ENCODE data around the gene SH3RF3. TPM values are rescaled to one million over a fixed set of nuclear protein-coding genes. Genes with fewer than 3 reads are reported as not detected.

The SH3RF3 gene
- total and polyA plus RNA-seq, 10 of the 15 experiments (the other 5 are each of a cell fraction or from before 2014, with no cell fraction given) = 0.08 to 8.8 (median 2.3) TPM

GRCh38 chr2:109527846-109528705, 399.1 kb downstream of the SH3RF3 start (continued):
- no peak for TF ChIP-seq ZNF687 (IDR thresholded peaks at IDR 0.05)

- Histone ChIP-seq H3K4me3 (no peak overlapping the region), H3K27ac (ENCODE audit: control insufficient read depth, insufficient read depth) (no peak overlapping the region), H4K20me1 (ENCODE audit: control insufficient read depth, insufficient read depth) (no peaks in the 10 kb centered on the region), H3K36me3 (ENCODE audit: control insufficient read depth in 2 of 2, insufficient read depth in 2 of 2, low read length in 1 of 2) (no peaks in the 10 kb centered on the region), H3K27me3 (replicated peaks in 1 of 2; ENCODE audit: control insufficient read depth in 2 of 2, insufficient read depth in 2 of 2, low read length in 1 of 2) (no peaks in the 10 kb centered on the region), H3K79me2 (ENCODE audit: control insufficient read depth, insufficient read depth, low read length) (no peaks in the 10 kb centered on the region), H3K4me1 (ENCODE audit: control insufficient read depth, insufficient read depth, low read length) (no peaks in the 10 kb centered on the region), H2AFZ (ENCODE audit: control insufficient read depth, low read depth, low read length) (no peak overlapping the region), H3K9ac (ENCODE audit: control insufficient read depth, insufficient read depth, low read length) (no peak overlapping the region), H3K4me2 (ENCODE audit: control insufficient read depth, insufficient read depth) (no peak overlapping the region), H3K9me3 (replicated peaks; ENCODE audit: control insufficient read depth, insufficient read depth, low read length) (no peaks in the 10 kb centered on the region)
- DNase-seq (ENCODE audit: low read depth, low spot score) (no peak), ATAC-seq (no peak), FAIRE-seq (no peak)
- intact Hi-C loops (cut with micrococcal nuclease; ENCODE audit: unreplicated experiment) (no loop called here), in situ Hi-C loops (cut with MboI) (no loop called here)
- CTCF ChIA-PET = interaction anchor here (1.4 kb wide), 1 partner anchor 17 kb away, joined by 3 read pairs; no protein-coding TSS in a partner anchor
- 41% methylated on average over 20 of the region's 21 CpGs for WGBS (ENCODE audit: insufficient coverage, insufficient replicate concordance, low lambda C conversion rate, missing lambda C conversion rate)
- SMC1A ChIA-PET (ENCODE audit: uncharacterized antibody, unreplicated experiment) = interaction anchor here (0.9 kb wide), 1 partner anchor 11 kb away, joined by 3 read pairs; no protein-coding TSS in a partner anchor
- RAD21 ChIA-PET (ENCODE audit: unreplicated experiment) = no interaction called here
- POLR2A ChIA-PET = no interaction called here
- no TSS peak for BruUV-seq (replicated peaks)
- TF ChIP-seq E4F1 (IDR thresholded peaks at IDR 0.05; ENCODE audit: borderline replicate concordance, partially characterized antibody) (no peak), POLR2A (IDR thresholded peaks at IDR 0.05; ENCODE audit: low read depth, low read length) (no peak), IRF4 (IDR thresholded peaks at IDR 0.05; ENCODE audit: low read depth, low read length) (no peak), IRF3 (IDR thresholded peaks at IDR 0.05) (no peak), TCF12 (IDR thresholded peaks at IDR 0.05; ENCODE audit: low read depth, low read length) (no peak), ZNF592 (IDR thresholded peaks at IDR 0.05) (no peak), SMC3 (IDR thresholded peaks at IDR 0.05; ENCODE audit: borderline replicate concordance, low read length) (no peak)
Measured at GRCh38 chr2:109528811-109529501, 400.0 kb downstream of the SH3RF3 start.

Data from GM12878 (cell line).